Cardiac fibroblast (primary cell): Measurements from ENCODE around the gene GXYLT2.
A peak's percentile ranks its signal among the peaks of the same experiment; 100 is the strongest.

Experiments used
- DNase-seq, 2 donors: peaks; one replicate each; pipeline versions ENCODE4 v3.0.0 to v3.0.0-alpha.2; 2010; ENCODE audit warnings: low read depth in 2 of 2
- H3K4me3 ChIP-seq, 2 donors: replicated peaks in 1 of 2; 1 replicate in 1 of 2; 2 replicates in 1 of 2; pipeline ENCODE4 v1.5.1; 2011; ENCODE audit warnings: low read depth in 2 of 2, low read length in 2 of 2, mild to moderate bottlenecking in 2 of 2, moderate library complexity in 1 of 2
- CTCF ChIP-seq: IDR thresholded peaks from one replicate; pipeline ENCODE4 v1.5.1; 2011; ENCODE audit warnings: low read depth, mild to moderate bottlenecking, low read length, inconsistent platforms

Gene GXYLT2

GRCh38 chr3:72903004-72903403 lies 15.2 kb downstream of the GXYLT2 start:
- peak; percentile 91 to 96 for DNase-seq
- no peak overlapping the region for H3K4me3 ChIP-seq
- TF ChIP-seq CTCF: no peak

- no peak for TF ChIP-seq CTCF
- DNase-seq: no peak
- H3K4me3 ChIP-seq: no peak overlapping the region
Observed at GRCh38 chr3:72904163-72904562, 16.3 kb downstream of the GXYLT2 start.

DNA sequence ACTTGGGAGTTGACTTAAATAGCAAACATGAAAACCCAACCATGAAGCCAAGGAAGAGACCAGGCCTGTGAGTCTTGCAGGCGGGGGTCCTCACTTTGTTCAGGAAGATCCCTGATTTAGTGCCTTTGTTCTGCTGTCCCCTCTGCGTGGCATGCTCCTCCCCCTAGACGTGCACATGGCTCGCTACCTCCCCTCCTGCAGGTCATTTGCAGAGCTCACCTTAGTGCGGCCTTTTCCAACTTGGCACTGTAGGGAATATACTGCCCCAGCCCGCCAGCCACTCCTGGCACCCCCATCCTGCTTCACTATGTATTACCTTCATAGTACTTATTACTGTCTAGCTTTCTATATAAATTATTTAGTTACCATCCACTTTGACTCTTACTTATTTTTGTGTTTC lies 18.3 kb downstream of the GXYLT2 start:
- no peak for DNase-seq
- no peak for TF ChIP-seq CTCF
- H3K4me3 ChIP-seq: no peak overlapping the region

DNA sequence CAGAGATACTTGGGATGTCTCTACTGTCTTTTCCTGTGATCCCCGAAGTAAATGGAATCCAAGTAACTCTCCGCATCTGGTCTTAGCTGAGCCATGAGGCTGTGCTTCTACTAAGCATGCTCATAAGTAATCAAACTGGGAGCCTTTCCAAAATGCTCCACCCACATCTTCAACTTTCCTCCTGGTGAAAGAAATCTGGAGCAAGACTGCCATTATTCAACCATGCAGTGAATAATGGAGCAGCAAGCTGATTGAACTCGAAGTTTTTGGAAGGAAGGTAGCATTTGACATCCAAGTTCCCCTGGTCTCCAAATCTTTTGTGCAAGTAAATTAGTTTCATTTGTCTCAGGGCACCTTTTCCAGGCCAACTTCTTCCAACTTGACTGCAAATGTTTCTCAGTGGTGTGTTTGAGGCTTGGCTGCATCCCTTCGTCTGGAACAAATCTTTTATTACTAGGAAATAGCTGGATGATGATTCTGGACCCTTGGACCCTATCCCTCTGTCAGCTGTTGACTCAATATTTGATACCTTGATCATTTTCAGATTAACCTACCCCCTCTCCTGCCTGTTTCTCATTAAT lies 19.4 kb downstream of the GXYLT2 start:
- peak; percentile 66 to 89 for DNase-seq
- TF ChIP-seq CTCF: no peak
- no peak overlapping the region for H3K4me3 ChIP-seq

DNA sequence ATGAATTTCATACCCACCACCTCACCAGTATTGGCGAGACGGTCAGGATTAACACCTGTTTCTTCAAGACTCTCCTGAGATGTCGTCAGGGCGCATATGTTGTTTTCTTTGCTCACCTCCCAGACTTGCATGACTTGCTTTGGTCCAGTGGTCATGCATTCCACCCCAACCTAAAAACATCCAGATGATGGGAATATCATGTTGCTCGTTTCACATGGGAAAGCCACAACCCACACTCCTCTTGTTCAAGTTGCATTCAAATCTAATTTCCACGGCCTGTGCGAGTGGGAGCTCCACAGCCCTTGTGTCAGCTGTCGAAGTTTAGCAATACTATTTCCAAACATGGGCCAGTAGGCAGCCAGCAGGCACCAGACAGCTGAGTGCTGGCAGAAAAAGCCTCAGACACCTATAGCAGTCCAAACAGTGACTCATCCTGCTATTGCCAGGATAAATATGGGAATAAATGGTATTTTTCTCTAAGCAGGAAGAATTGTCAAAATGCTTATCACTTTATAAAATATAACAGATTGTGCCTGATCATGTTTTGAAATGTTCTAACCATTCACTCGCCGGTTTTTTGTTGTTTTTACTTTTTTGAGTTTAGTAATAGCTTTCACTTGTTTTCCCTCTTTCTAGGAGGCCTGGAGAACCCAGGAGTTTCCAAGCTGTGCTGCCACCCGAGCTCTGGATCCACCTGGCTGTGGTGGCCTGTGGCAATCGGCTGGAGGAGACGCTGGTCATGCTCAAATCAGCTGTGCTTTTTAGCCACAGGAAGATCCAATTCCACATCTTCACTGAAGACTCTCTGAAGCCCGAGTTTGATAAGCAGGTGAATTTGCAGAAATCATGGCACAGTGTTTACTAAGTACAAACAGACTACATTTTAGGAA lies 20.1 kb downstream of the GXYLT2 start:
- peak; percentile 80 to 91 for DNase-seq
- H3K4me3 ChIP-seq: no peak overlapping the region
- no peak for TF ChIP-seq CTCF

GRCh38 chr3:72909591-72909990 lies 21.7 kb downstream of the GXYLT2 start:
- no peak overlapping the region for H3K4me3 ChIP-seq
- TF ChIP-seq CTCF: no peak

More at GRCh38 chr3:72909591-72909990, 21.7 kb downstream of the GXYLT2 start:
- no peak for DNase-seq
